Neural crest cell (in vitro differentiated cells): Measurements from ENCODE around the gene FBXO36. TPM values are rescaled to one million over a fixed set of nuclear protein-coding genes. Genes with fewer than 3 reads are reported as not detected.
A peak's percentile ranks its signal among the peaks of the same experiment; 100 is the strongest.

ENCODE experiments used
- DNase-seq: peaks from one replicate; pipeline ENCODE4 v3.0.0; 2021; ENCODE audit warnings: low read depth, mixed read lengths, low spot score
- H3K27ac Mint-ChIP-seq: one replicate; pipeline ENCODE4 v1.8.0; 2021; ENCODE audit warnings: mild to moderate bottlenecking, mixed read lengths; ENCODE audit not compliant: unreplicated experiment
- H3K27me3 Mint-ChIP-seq: 2 replicates; pipeline ENCODE4 v1.8.0; 2021; ENCODE audit warnings: low read depth, mild to moderate bottlenecking, mixed read lengths
- H3K36me3 Mint-ChIP-seq: 2 replicates; pipeline ENCODE4 v1.8.0; 2021; ENCODE audit warnings: low read depth, mild to moderate bottlenecking, mixed read lengths
- H3K4me1 Mint-ChIP-seq: 2 replicates; pipeline ENCODE4 v1.8.0; 2021; ENCODE audit warnings: mixed read lengths
- H3K4me3 Mint-ChIP-seq: one replicate; pipeline ENCODE4 v1.8.0; 2021; ENCODE audit warnings: mild to moderate bottlenecking, mixed read lengths
- H3K9me3 Mint-ChIP-seq: 2 replicates; pipeline ENCODE4 v1.8.0; 2021; ENCODE audit warnings: mixed read lengths
- CTCF ChIP-seq: fragments of 200-600 bp; sonication (generic); conservative IDR thresholded peaks from 2 replicates; pipeline ENCODE4 v1.5.0; 2021; ENCODE audit warnings: antibody characterized with exemption, mild to moderate bottlenecking
- long read RNA-seq: library from polyadenylated mRNA; unstranded; transcript quantifications from one replicate; pipeline ENCODE4 v2.0.0, GENCODE V29; 2020
- total RNA-seq: library from RNA; stranded (reverse); gene quantifications from 2 replicates; pipeline ENCODE4 v1.2.1, GENCODE V29; 2021

FBXO36 gene
- 3.2 and 3.5 TPM in 2 replicates for total RNA-seq
- long read RNA-seq, partial matches to known transcripts: 2 of 9 reads
- long read RNA-seq, other reads (novel, unspliced or antisense): 3 of 9 reads

- Mint-ChIP-seq H3K4me3 (peak within 1 kb of the TSS; percentile 100), H3K9me3 (no peaks in the 10 kb centered on the region), H3K27ac (peak within 1 kb of the TSS; percentile 100), H3K36me3 (peaks cover 5% of the 10 kb centered on the region), H3K27me3 (peaks cover 4% of the 10 kb centered on the region), H3K4me1 (peaks cover 30% of the 10 kb centered on the region)
- DNase-seq: peak; percentile 83
- no peak for TF ChIP-seq CTCF
Observed at GRCh38 chr2:229922449-229923386, at the start of gene FBXO36. TSS of gene FBXO36 (plus strand) at chr2:229922503. CDS start at chr2:229922514, 11 bp downstream.

GRCh38 chr2:229873123-229873581, 49.2 kb upstream of the FBXO36 start:
- peaks cover 10% of the 10 kb centered on the region for H3K4me1 Mint-ChIP-seq
- no peaks in the 10 kb centered on the region for H3K9me3 Mint-ChIP-seq
- no peak for DNase-seq
- peaks cover 7% of the 10 kb centered on the region for H3K36me3 Mint-ChIP-seq
- no peaks in the 10 kb centered on the region for H3K27me3 Mint-ChIP-seq
- TF ChIP-seq CTCF: no peak
- H3K4me3 Mint-ChIP-seq: no peak overlapping the region
- H3K27ac Mint-ChIP-seq: no peak overlapping the region

- H3K27me3 Mint-ChIP-seq: no peaks in the 10 kb centered on the region
- no peak for TF ChIP-seq CTCF
- H3K36me3 Mint-ChIP-seq: peaks cover 12% of the 10 kb centered on the region
- DNase-seq: no peak
- no peak overlapping the region for H3K27ac Mint-ChIP-seq
- H3K9me3 Mint-ChIP-seq: no peaks in the 10 kb centered on the region
- no peak overlapping the region for H3K4me3 Mint-ChIP-seq
- peaks cover 10% of the 10 kb centered on the region for H3K4me1 Mint-ChIP-seq
Observed at GRCh38 chr2:229874647-229875046, 47.7 kb upstream of the FBXO36 start.

GRCh38 chr2:229875549-229875948, 46.8 kb upstream of the FBXO36 start:
- no peaks in the 10 kb centered on the region for H3K27me3 Mint-ChIP-seq
- H3K27ac Mint-ChIP-seq: no peak overlapping the region
- H3K36me3 Mint-ChIP-seq: peaks cover 7% of the 10 kb centered on the region
- no peak for TF ChIP-seq CTCF
- no peak for DNase-seq
- H3K9me3 Mint-ChIP-seq: no peaks in the 10 kb centered on the region
- peaks cover 10% of the 10 kb centered on the region for H3K4me1 Mint-ChIP-seq
- H3K4me3 Mint-ChIP-seq: no peak overlapping the region

- no peak for TF ChIP-seq CTCF
- H3K27me3 Mint-ChIP-seq: no peaks in the 10 kb centered on the region
- DNase-seq: no peak
- peaks cover 8% of the 10 kb centered on the region for H3K4me1 Mint-ChIP-seq
- no peak overlapping the region for H3K27ac Mint-ChIP-seq
- no peaks in the 10 kb centered on the region for H3K9me3 Mint-ChIP-seq
- H3K4me3 Mint-ChIP-seq: no peak overlapping the region
- H3K36me3 Mint-ChIP-seq: peaks cover 5% of the 10 kb centered on the region
Observed at GRCh38 chr2:229879191-229879950, 42.9 kb upstream of the FBXO36 start.
